ENCODE data around the gene RNF212. TPM values are rescaled to one million over a fixed set of nuclear protein-coding genes. Genes with fewer than 3 reads are reported as not detected.

RNF212 gene
- total and polyA plus RNA-seq, 9 of the 15 experiments (the other 6 are each of a cell fraction or from before 2014, with no cell fraction given), result 0.04 TPM; not detected in 8

DNA sequence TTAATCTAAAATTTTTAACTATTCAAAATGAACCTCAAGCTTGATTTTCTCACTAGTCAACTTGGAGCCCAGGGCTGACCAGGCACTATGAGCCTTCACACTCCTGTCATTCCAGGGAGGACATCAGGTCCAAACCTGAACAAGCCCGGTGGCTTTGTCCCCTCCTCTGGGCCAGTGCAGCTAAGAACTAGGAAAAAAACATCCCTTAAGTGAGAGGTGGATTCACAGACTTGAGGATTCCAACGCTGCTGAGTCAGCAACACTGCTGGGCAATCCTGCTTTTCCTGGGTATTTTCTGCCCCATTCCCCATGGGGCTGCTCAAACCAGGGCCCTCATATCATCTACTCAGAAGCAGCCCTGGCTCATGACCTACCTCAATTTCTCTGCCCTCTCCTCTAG, 4.0 kb downstream of the RNF212 start:
- intact Hi-C loops (cut with micrococcal nuclease) (no loop called here), in situ Hi-C loops (cut with MboI) (no loop called here)
- TF ChIP-seq SLC30A9 (CRISPR knock-in tag; IDR thresholded peaks at IDR 0.05) (no peak), C11orf30 (IDR thresholded peaks at IDR 0.05; ENCODE audit: low read depth) (peak; percentile 89), SMARCB1 (IDR thresholded peaks at IDR 0.05; ENCODE audit: insufficient read length, low read depth) (no peak), JUNB (CRISPR knock-in tag; conservative IDR thresholded peaks at IDR 0.05) (no peak), MAFK (IDR thresholded peaks at IDR 0.05; ENCODE audit: low read length) (peak; percentile 84), ZNF316 (IDR thresholded peaks at IDR 0.05) (peak; percentile 92), MAFF (IDR thresholded peaks at IDR 0.05; ENCODE audit: low read length) (peak; percentile 81), MAFG (tag; conservative IDR thresholded peaks at IDR 0.05) (peak; percentile 86)
- H3K4me2 ChIP-seq (ENCODE audit: insufficient read depth, low read length), result no peak overlapping the region
- H4K20me1 ChIP-seq (replicated peaks; ENCODE audit: control insufficient read depth, insufficient read depth, low read length), result no peaks in the 10 kb centered on the region
- FAIRE-seq (no peak), DNase-seq (ENCODE audit: extremely low read depth in 1 of 4, low spot score in 3 of 4) (no peak), ATAC-seq (no peak)
- H3K9ac ChIP-seq (ENCODE audit: insufficient read depth in 1 of 2, low read depth in 2 of 2, low read length in 2 of 2), result no peak overlapping the region
- H3K36me3 ChIP-seq (ENCODE audit: control insufficient read depth, insufficient read depth, low read length), result no peaks in the 10 kb centered on the region
- H3K4me1 ChIP-seq (replicated peaks in 1 of 2; ENCODE audit: control insufficient read depth in 2 of 2, insufficient read depth in 2 of 2, low read length in 2 of 2), result peaks cover 0 to 8% of the 10 kb centered on the region in 2 experiments; a peak in 2 of 5 replicates
- H3K9me3 ChIP-seq (replicated peaks; ENCODE audit: control insufficient read depth, insufficient read depth, low read depth, low read length), result no peaks in the 10 kb centered on the region
- peaks cover 26 to 59% of the 10 kb centered on the region in 2 experiments for H3K27me3 ChIP-seq (ENCODE audit: control insufficient read depth in 2 of 2, insufficient read depth in 2 of 2, low read length in 2 of 2)
- no TSS peak for BruUV-seq (replicated peaks)
- H2AFZ ChIP-seq (ENCODE audit: low read depth, low read length), result no peak overlapping the region
- POLR2A ChIA-PET, result interaction anchor here (1.0 kb wide), 1 partner anchor 14 kb away, joined by 3 read pairs; no protein-coding TSS in a partner anchor
- WGBS (ENCODE audit: insufficient coverage, low coverage, missing lambda C conversion rate), result 0% methylated on average over 2 of the region's 2 CpGs
- no peak overlapping the region for H3K4me3 ChIP-seq
- no peaks in the 10 kb centered on the region for H3K79me2 ChIP-seq (ENCODE audit: control insufficient read depth, insufficient read depth, low read length)
- CTCF ChIA-PET (ENCODE audit: low intra/inter-chr PET ratio), result no interaction called here
- no peaks in the 10 kb centered on the region for H3K9me1 ChIP-seq (ENCODE audit: control insufficient read depth, insufficient read depth, low read length)
- no peak overlapping the region for H3K27ac ChIP-seq (ENCODE audit: extremely low read depth, low read depth, low read length)

DNA sequence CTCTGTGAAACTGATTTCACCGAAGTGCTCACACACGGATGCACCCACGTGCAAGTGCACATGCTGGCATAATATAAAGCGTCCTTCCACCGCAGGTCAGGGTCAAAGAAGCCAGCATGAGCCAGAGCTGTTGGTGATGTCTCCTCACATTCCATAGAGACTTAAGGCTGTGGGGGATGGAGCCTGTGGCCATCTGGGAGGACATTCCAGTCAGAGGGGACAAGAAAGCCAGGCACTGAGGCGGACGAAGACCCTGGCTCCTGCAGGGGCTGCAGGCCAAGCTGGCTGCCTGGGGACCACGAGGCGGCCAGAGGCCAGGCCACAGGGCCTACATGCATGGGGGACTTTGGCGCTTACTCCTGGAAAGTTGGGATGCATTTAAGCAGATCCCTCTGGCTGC, 7.7 kb downstream of the RNF212 start:
- Histone ChIP-seq H2AFZ (ENCODE audit: low read depth, low read length) (no peak overlapping the region), H3K79me2 (ENCODE audit: control insufficient read depth, insufficient read depth, low read length) (no peaks in the 10 kb centered on the region), H3K27ac (ENCODE audit: extremely low read depth, low read depth, low read length) (no peak overlapping the region), H3K4me3 (no peak overlapping the region), H3K4me1 (replicated peaks in 1 of 2; ENCODE audit: control insufficient read depth in 2 of 2, insufficient read depth in 2 of 2, low read length in 2 of 2) (peaks cover 0 to 6% of the 10 kb centered on the region in 2 experiments; a peak in 2 of 5 replicates), H3K9me1 (ENCODE audit: control insufficient read depth, insufficient read depth, low read length) (no peaks in the 10 kb centered on the region), H3K9me3 (replicated peaks; ENCODE audit: control insufficient read depth, insufficient read depth, low read depth, low read length) (no peaks in the 10 kb centered on the region), H3K4me2 (ENCODE audit: insufficient read depth, low read length) (no peak overlapping the region), H3K27me3 (ENCODE audit: control insufficient read depth in 2 of 2, insufficient read depth in 2 of 2, low read length in 2 of 2) (peaks cover 16 to 48% of the 10 kb centered on the region in 2 experiments), H3K36me3 (ENCODE audit: control insufficient read depth, insufficient read depth, low read length) (no peaks in the 10 kb centered on the region), H3K9ac (ENCODE audit: insufficient read depth in 1 of 2, low read depth in 2 of 2, low read length in 2 of 2) (no peak overlapping the region), H4K20me1 (replicated peaks; ENCODE audit: control insufficient read depth, insufficient read depth, low read length) (no peaks in the 10 kb centered on the region)
- ChIA-PET CTCF (ENCODE audit: low intra/inter-chr PET ratio) (no interaction called here), POLR2A (interaction anchor here (0.6 kb wide), 1 partner anchor 36 kb away, joined by 4 read pairs; no protein-coding TSS in a partner anchor)
- intact Hi-C loops (cut with micrococcal nuclease), result no loop called here
- 4% methylated on average over 10 of the region's 10 CpGs for WGBS (ENCODE audit: insufficient coverage, low coverage, missing lambda C conversion rate)
- BruUV-seq (replicated peaks), result no TSS peak
- FAIRE-seq, result no peak
- DNase-seq (ENCODE audit: extremely low read depth in 1 of 4, low spot score in 3 of 4), result no peak
- no peak for ATAC-seq
- in situ Hi-C loops (cut with MboI), result no loop called here
- TF ChIP-seq ZNF263 (CRISPR knock-in tag; IDR thresholded peaks at IDR 0.05; ENCODE audit: borderline replicate concordance) (no peak), FOS (IDR thresholded peaks at IDR 0.05; ENCODE audit: extremely low read depth, insufficient read length) (no peak), CCAR2 (IDR thresholded peaks at IDR 0.05; ENCODE audit: low read depth, low read length) (no peak), MCM3 (IDR thresholded peaks at IDR 0.05) (no peak), YY1 (IDR thresholded peaks at IDR 0.05; ENCODE audit: borderline replicate concordance in 1 of 3, control insufficient read depth in 1 of 3, extremely low read depth in 1 of 3, insufficient read depth in 3 of 3, insufficient read length in 1 of 3, insufficient replicate concordance in 2 of 3, low read depth in 1 of 3, low read length in 2 of 3) (no peak), HNRNPL (IDR thresholded peaks at IDR 0.05; ENCODE audit: low read depth, low read length) (no peak)

Measured in K562 (cell line).